ENCODE data around the gene FGD6. TPM values are rescaled to one million over a fixed set of nuclear protein-coding genes. Genes with fewer than 3 reads are reported as not detected.

The FGD6 gene
- total RNA-seq, result 14.5 TPM

DNA sequence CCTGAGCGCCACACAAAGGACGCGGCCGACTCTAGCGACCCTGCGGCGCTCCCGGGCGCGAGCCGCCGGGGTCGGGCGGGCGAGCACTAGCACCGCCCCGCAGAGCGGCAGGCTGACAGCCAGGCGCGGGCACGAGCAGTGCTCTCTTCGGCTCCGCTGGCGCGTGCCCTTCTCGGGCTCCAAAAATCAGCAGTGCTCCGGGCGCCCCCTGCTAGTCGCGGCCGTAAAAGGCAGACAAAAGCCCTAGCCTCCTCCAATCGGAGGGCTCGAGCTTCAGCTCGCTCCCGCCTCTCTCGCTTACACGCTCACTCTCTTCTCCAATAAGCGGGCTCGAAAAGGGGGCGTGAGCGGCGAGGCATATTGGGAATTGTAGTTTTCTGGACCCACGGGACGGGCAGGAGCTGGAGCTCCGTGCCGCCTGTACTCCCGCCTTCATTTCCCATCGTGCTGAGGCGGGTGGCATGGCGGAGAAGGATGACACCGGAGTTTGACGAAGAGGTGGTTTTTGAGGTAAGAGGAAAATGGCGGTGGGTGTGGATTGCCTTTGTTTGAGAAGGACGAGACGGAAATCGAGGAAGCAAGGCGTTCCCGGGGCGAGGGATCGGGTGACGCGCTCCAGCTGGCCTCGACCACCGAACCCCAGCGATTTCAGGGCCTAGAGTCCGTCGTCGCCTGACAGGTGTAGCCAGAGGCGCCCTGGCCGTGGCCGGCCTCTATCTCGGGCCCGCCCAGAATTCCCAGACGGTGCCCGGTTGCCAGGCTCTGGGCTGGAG is at the start of gene FGD6, which contains the start of gene VEZT:
TSS of gene FGD6 (minus strand) at position 91 of the 773 bp plus-strand sequence. CDS start 227 bp downstream, outside the sequence.
TSS of gene VEZT (plus strand) at position 431 of the 773 bp plus-strand sequence. CDS start at position 475, 44 bp downstream.

DNA sequence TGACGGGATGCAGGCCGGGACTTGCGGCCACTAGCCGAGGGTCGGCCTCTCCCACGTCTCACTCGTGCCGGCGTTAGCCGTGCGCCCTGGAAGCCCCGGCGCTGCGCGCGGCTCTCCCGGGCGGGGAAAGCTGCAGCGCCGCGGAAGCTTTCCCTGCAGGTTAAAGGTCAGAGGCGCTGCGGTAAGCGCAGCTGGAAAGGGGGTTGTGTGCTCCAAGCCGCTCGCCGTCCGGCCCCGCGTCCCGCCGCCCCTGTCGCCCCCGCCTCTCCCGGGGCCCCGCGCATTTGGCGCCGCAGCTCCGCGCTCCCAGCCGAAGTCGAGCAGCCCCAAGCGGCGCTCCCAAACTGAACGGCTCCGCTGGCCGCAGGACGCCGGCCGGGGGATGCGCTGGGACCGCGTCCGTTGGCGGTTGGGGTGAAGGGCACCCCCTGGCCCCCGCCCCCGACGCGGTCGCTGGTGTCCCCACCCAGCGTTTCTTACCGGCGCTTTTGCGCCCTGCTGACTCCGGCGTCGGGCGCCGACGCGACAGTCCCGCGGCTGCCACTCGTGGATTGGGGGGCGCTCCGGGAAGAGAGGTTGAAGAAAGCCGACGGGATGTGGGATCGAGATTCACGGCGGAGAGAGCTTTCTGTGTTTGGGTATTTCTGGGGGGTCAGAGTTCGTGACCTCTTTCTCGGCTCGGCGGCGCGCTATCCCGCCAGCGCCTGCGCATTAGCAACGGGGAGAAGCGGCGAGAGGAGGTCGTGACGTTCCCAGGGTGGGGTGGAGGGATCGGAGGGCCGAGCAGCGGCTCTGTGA is 144.2 kb downstream of the FGD6 start, which contains the start of gene NR2C1:
TSS of gene NR2C1 (minus strand) at position 719 of the 798 bp plus-strand sequence. CDS start 6,234 bp downstream, outside the sequence.

Other genes with a start within 250 kb of the FGD6 start
- 71.9 TPM for gene NDUFA12, start 213.8 kb downstream of the FGD6 start, total RNA-seq
- 45.0 TPM for gene NR2C1, start 143.8 kb downstream of the FGD6 start, total RNA-seq
- 77.1 TPM for gene VEZT, start 340 bp upstream of the FGD6 start, total RNA-seq

Data from metanephros (tissue), 1 donor.